ENCODE measurements around the gene TFAM. TPM values are rescaled to one million over a fixed set of nuclear protein-coding genes. Genes with fewer than 3 reads are reported as not detected.

The TFAM gene
- total RNA-seq, 1 donor: 26.3 TPM

GRCh38 chr10:58350023-58350422, 35.2 kb upstream of the TFAM start:
- TF ChIP-seq, protein P1, sequence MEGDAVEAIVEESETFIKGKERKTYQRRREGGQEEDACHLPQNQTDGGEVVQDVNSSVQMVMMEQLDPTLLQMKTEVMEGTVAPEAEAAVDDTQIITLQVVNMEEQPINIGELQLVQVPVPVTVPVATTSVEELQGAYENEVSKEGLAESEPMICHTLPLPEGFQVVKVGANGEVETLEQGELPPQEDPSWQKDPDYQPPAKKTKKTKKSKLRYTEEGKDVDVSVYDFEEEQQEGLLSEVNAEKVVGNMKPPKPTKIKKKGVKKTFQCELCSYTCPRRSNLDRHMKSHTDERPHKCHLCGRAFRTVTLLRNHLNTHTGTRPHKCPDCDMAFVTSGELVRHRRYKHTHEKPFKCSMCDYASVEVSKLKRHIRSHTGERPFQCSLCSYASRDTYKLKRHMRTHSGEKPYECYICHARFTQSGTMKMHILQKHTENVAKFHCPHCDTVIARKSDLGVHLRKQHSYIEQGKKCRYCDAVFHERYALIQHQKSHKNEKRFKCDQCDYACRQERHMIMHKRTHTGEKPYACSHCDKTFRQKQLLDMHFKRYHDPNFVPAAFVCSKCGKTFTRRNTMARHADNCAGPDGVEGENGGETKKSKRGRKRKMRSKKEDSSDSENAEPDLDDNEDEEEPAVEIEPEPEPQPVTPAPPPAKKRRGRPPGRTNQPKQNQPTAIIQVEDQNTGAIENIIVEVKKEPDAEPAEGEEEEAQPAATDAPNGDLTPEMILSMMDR (IDR thresholded peaks at IDR 0.05; ENCODE audit: insufficient read depth, low read depth, low read length): no peak
- H3K4me3 ChIP-seq (ENCODE audit: low read depth, low read length): no peak overlapping the region
- DNase-seq (ENCODE audit: low read depth): no peak

DNA sequence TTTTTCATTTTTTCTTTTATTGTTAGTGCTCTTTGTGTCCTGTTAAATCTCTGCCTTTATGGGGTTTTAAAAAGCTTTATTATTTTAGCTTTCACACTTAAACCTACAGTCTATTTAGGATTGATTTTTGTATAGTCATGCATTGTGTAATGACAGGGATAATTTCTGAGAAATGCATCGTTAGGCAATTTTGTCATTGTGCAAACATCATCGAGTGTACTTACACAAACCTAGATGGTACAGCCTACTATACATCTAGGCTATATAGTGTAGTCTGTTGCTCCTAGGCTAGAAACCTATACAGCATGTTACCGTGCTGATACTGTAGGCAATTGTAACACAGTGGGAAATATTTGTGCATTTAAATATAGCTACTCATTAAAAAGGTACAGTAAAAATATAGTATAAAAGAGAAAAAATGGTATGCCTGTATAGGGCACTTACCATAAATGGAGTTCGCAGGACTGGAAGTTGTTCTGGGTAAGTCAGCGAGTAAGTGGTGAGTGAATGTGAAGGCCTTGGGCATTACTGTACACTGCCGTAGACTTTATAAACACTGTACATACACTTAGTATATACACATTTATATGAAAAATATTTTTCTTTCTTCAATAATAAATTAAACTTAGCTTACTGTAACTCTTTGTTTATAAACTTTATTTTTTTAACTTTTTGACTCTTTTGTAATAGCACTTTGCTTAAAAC, 34.4 kb upstream of the TFAM start:
- TF ChIP-seq, protein P1 (IDR thresholded peaks at IDR 0.05; ENCODE audit: insufficient read depth, low read depth, low read length): no peak
- no peak overlapping the region for H3K4me3 ChIP-seq (ENCODE audit: low read depth, low read length)
- DNase-seq (ENCODE audit: low read depth): peak; percentile 54

DNA sequence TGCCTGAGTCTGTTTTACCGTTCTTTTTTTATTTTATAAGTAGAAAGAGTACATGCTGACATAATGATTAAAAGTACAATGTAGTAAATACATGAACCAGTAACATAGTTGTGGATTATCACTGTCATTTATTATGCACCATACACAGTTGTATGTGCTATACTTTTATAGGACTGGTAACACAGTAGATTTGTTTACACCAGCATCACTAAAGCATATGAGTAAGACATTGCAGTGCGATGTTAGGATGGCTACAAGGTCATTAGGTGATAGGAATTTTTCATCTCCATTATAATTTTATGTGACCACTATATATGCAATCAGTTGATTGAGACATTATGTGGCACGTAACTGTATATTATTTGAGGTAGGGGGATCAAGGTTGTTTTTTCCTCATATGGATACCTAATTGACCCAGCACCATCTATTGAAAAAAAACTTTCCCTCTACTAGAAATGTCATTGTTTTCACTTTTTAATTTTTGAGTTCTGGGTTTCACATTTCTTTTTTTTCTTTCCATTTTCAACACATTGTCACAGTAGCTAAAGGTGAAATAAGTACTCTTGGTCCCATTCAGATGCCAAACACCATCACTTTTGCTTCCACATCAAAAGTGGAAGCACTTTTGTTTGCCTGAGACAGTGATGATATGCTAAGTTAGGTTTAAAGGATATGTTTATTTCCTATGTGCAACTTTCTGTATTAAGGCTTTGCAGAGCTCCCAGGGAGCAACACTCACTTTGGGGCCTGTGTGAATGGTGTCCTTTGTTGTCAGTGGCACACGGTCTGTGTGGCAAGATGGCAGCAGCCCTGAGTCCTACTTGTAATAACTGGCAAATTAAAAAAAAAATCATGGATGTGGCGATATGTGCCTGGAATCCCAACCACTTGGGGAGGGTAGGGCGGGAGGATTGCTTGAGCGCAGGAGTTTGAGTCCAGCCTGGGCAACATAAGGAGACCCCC, 33.3 kb upstream of the TFAM start:
- DNase-seq (ENCODE audit: low read depth): peak; percentile 23
- TF ChIP-seq, protein P1 (IDR thresholded peaks at IDR 0.05; ENCODE audit: insufficient read depth, low read depth, low read length): no peak
- no peak overlapping the region for H3K4me3 ChIP-seq (ENCODE audit: low read depth, low read length)

DNA sequence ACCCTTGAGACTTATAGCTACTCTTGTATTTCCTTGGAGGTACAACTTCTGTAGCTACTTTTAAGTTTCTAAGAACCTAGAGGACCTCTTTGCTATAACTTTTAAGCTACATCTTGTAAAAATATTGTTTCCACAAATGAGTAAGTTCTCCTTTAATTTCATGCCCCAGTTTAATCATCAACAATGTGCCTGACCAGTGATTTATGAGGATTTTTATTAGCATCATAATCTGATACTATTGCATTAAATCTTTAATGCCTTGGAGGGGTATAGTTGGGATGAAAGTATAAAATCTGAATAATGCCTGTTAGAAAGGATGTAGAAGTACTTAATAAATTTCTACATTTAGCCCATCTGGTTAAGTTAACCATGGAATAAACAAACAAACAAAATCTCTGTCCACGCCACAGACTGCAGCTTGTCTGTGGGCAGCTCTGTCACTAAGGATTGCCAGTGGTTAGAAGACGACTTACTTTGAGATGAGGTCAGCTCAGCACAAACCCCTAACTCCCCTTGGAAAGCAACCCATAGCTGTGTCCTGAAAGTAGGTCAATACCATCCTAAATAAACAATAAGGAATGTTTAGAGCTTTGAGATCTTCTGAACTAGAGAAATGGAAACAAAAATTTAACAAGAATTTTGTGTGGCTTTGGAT, 32.1 kb upstream of the TFAM start:
- peak; percentile 44 for DNase-seq (ENCODE audit: low read depth)
- TF ChIP-seq, protein P1 (IDR thresholded peaks at IDR 0.05; ENCODE audit: insufficient read depth, low read depth, low read length): no peak
- no peak overlapping the region for H3K4me3 ChIP-seq (ENCODE audit: low read depth, low read length)

DNA sequence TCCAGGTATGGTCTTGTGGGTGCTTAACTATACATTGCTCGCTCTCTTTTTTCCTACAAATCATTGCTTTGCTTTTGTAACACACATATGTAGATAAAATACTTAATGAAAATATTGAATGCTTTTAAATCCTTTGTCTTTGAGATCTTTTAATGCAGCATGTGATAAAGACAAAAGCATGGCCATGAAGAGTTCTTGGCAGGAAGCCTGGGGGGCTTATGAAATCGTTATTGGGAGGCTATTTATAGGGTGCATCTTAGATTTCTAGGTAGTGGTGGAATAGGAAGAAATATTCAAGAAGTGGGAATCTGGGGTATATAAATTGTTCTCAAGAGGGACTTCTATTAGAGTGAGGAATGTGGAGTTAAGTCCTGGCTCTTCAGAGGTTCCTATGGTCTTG, 28.5 kb upstream of the TFAM start:
- TF ChIP-seq, protein P1 (IDR thresholded peaks at IDR 0.05; ENCODE audit: insufficient read depth, low read depth, low read length): no peak
- no peak for DNase-seq (ENCODE audit: low read depth)

GRCh38 chr10:58358314-58358933, 26.8 kb upstream of the TFAM start:
- H3K4me3 ChIP-seq (ENCODE audit: low read depth, low read length): no peak overlapping the region
- TF ChIP-seq, protein P1 (IDR thresholded peaks at IDR 0.05; ENCODE audit: insufficient read depth, low read depth, low read length): no peak
- DNase-seq (ENCODE audit: low read depth): no peak

More for the DNA sequence above, 28.5 kb upstream of the TFAM start:
- H3K4me3 ChIP-seq (ENCODE audit: low read depth, low read length): no peak overlapping the region
